Stomach (tissue), 4 donors: ENCODE results near the gene FTO.

Source experiments
- CTCF ChIP-seq, 7 experiments: fragments of 450-650 bp in 4 of 7; fragments of 200-600 bp in 3 of 7; sonication (generic) in 3 of 7; IDR thresholded peaks; one replicate each; pipeline ENCODE4 v1.5.1; 2016 to 2019; ENCODE audit warnings: antibody characterized with exemption in 7 of 7, control low read depth in 2 of 7, mild to moderate bottlenecking in 1 of 7
- POLR2A ChIP-seq, 4 donors: fragments of 450-650 bp; IDR thresholded peaks; one replicate each; pipeline ENCODE4 v1.6.1; 2016; ENCODE audit warnings: antibody characterized with exemption in 4 of 4, control low read depth in 2 of 4, mild to moderate bottlenecking in 1 of 4, moderate library complexity in 1 of 4
- POLR2AphosphoS5 ChIP-seq, 3 donors: sonication (generic); formaldehyde crosslinking; IDR thresholded peaks; one replicate each; pipeline ENCODE4 v1.6.1; 2016; ENCODE audit warnings: antibody characterized with exemption in 3 of 3

- TF ChIP-seq POLR2A (IDR thresholded peaks at IDR 0.05) (no peak), CTCF (IDR thresholded peaks at IDR 0.05) (no peak), POLR2AphosphoS5 (IDR thresholded peaks at IDR 0.05) (no peak)
These were observed 88.4 kb downstream of the FTO start for GRCh38 chr16:53792161-53792951.
